ENCODE data around the gene FAM171A2. TPM values are rescaled to one million over a fixed set of nuclear protein-coding genes. Genes with fewer than 3 reads are reported as not detected.

Gene FAM171A2
- total and polyA plus RNA-seq, 2 of the 8 experiments (the other 6 are each of a cell fraction or from before 2014, with no cell fraction given) = 21.9 to 24.1 TPM

- no peak for TF ChIP-seq ATF3 (IDR thresholded peaks at IDR 0.05; ENCODE audit: insufficient read depth, low read depth, low read length)
- no peak for TF ChIP-seq TAF1 (IDR thresholded peaks at IDR 0.05; ENCODE audit: low read depth, low read length)
- TF ChIP-seq RXRA (IDR thresholded peaks at IDR 0.05; ENCODE audit: insufficient read depth, low read depth, low read length) = no peak
- no peak for TF ChIP-seq EGR1 (IDR thresholded peaks at IDR 0.05; ENCODE audit: borderline replicate concordance, low read depth, low read length)
- no peak for TF ChIP-seq NRF1 (IDR thresholded peaks at IDR 0.05; ENCODE audit: low read depth, low read length)
- no peak for TF ChIP-seq KDM5A (IDR thresholded peaks at IDR 0.05; ENCODE audit: low read length)
- TF ChIP-seq SUZ12 (IDR thresholded peaks at IDR 0.05; ENCODE audit: low read length) = no peak
- no peak for TF ChIP-seq GABPA (IDR thresholded peaks at IDR 0.05; ENCODE audit: borderline replicate concordance, insufficient read depth, low read length)
These were observed 46.1 kb downstream of the FAM171A2 start (continued) for GRCh38 chr17:44317545-44317944.

All from H1 (cell line).